B cell (primary cell): ENCODE data around the gene KIF25.

Experiments
- CTCF ChIP-seq: fragments of 200-600 bp; IDR thresholded peaks from one replicate; pipeline ENCODE4 v1.8.0; 2022; ENCODE audit warnings: antibody characterized with exemption, mild to moderate bottlenecking
- EZH2 ChIP-seq: IDR thresholded peaks from 2 replicates; pipeline ENCODE4 v1.6.1; 2012; ENCODE audit warnings: borderline replicate concordance, low read depth, mild to moderate bottlenecking, moderate library complexity, low read length; ENCODE audit not compliant: insufficient read depth, poor library complexity, severe bottlenecking

DNA sequence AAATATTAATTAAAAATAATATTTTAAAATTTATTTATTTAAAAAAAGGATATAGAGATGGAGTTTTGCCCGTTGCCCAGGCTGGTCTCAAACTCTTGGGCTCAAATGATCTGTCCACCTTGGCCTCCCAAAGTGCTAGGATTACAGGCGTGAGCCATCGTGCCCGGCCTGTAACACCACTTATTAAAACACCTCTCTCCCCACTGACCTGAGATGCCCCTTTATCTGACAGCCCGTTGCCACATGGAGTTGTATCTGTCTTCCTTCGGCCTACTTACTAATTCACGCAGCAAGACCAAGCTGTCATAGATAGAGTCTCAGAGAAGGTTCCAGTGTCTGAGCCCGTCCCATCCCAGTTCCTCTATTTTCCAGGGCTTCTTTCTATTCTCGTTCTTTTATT lies 30.7 kb downstream of the KIF25 start:
- TF ChIP-seq CTCF (no peak), EZH2 (no peak)
